Measurements from ENCODE around the gene SIAE. TPM values are rescaled to one million over a fixed set of nuclear protein-coding genes. Genes with fewer than 3 reads are reported as not detected.

The SIAE gene
- polyA plus RNA-seq, 3 donors, result 6.7 to 8.9 (median 7.8) TPM

GRCh38 chr11:124611064-124611463 is 62.5 kb downstream of the SIAE start, which contains the start of gene PANX3:
TSS of gene PANX3 (plus strand) at chr11:124611428. CDS start at chr11:124611557, 129 bp downstream.
- H3K4me1 Mint-ChIP-seq, result peaks cover under 1% of the 10 kb centered on the region
- H3K27me3 Mint-ChIP-seq (ENCODE audit: low read depth in 3 of 3), result peaks cover 0 to 7% (median 2%) of the 10 kb centered on the region in 3 donors
- H3K4me2 ChIP-seq (replicated peaks; ENCODE audit: extremely low read depth, low read length, poor library complexity, severe bottlenecking), result no peak within 1 kb of the TSS
- H3K79me2 ChIP-seq (ENCODE audit: insufficient read depth, low read length), result no peaks in the 10 kb centered on the region
- no peaks in the 10 kb centered on the region for H3K9me3 Mint-ChIP-seq
- no peaks in the 10 kb centered on the region for H3K36me3 ChIP-seq (replicated peaks in 1 of 2; ENCODE audit: control insufficient read depth in 1 of 2, insufficient read depth in 2 of 2, low read length in 2 of 2)
- intact Hi-C loops (cut with micrococcal nuclease), result no loop called here
- H4K20me1 ChIP-seq (ENCODE audit: insufficient read depth, low read length), result no peaks in the 10 kb centered on the region
- H3K27me3 ChIP-seq (ENCODE audit: control insufficient read depth in 2 of 2, insufficient read depth in 2 of 2, low read length in 2 of 2), result no peaks in the 10 kb centered on the region
- no peaks in the 10 kb centered on the region for H3K36me3 Mint-ChIP-seq
- WGBS (ENCODE audit: insufficient coverage), result 81% methylated on average over 4 of the region's 5 CpGs
- no peak for DNase-seq
- H2AFZ ChIP-seq (ENCODE audit: insufficient read depth, low read depth, low read length, poor library complexity, severe bottlenecking), result no peak within 1 kb of the TSS
- no peak for TF ChIP-seq CTCF (IDR thresholded peaks at IDR 0.05)
- no peak within 1 kb of the TSS for H3K4me3 ChIP-seq (replicated peaks in 1 of 3; ENCODE audit: low read depth in 2 of 3, low read length in 3 of 3)
- no peak within 1 kb of the TSS for H3K4me3 Mint-ChIP-seq
- no peak within 1 kb of the TSS for H3K27ac Mint-ChIP-seq
- no peak within 1 kb of the TSS for H3K9ac ChIP-seq (ENCODE audit: insufficient read depth, low read length, poor library complexity, severe bottlenecking)
- no peak within 1 kb of the TSS for H3K27ac ChIP-seq (ENCODE audit: low read depth in 1 of 2, low read length in 2 of 2)
- no peaks in the 10 kb centered on the region for H3K9me3 ChIP-seq (replicated peaks in 1 of 2; ENCODE audit: control insufficient read depth in 1 of 2, insufficient read depth in 1 of 2, low read length in 2 of 2)
- peaks cover 3% of the 10 kb centered on the region in 2 donors for H3K4me1 ChIP-seq (ENCODE audit: control insufficient read depth in 1 of 2, insufficient read depth in 2 of 2, low read length in 2 of 2)

- Histone ChIP-seq H3K4me1 (ENCODE audit: control insufficient read depth in 1 of 2, insufficient read depth in 2 of 2, low read length in 2 of 2) (peaks cover 9 to 11% of the 10 kb centered on the region in 2 donors), H3K79me2 (ENCODE audit: insufficient read depth, low read length) (no peaks in the 10 kb centered on the region), H3K9ac (ENCODE audit: insufficient read depth, low read length, poor library complexity, severe bottlenecking) (no peak overlapping the region), H3K4me2 (replicated peaks; ENCODE audit: extremely low read depth, low read length, poor library complexity, severe bottlenecking) (no peak overlapping the region), H3K4me3 (replicated peaks in 1 of 3; ENCODE audit: low read depth in 2 of 3, low read length in 3 of 3) (no peak overlapping the region), H3K9me3 (replicated peaks in 1 of 2; ENCODE audit: control insufficient read depth in 1 of 2, insufficient read depth in 1 of 2, low read length in 2 of 2) (no peaks in the 10 kb centered on the region), H3K27me3 (ENCODE audit: control insufficient read depth in 2 of 2, insufficient read depth in 2 of 2, low read length in 2 of 2) (no peaks in the 10 kb centered on the region), H4K20me1 (ENCODE audit: insufficient read depth, low read length) (no peaks in the 10 kb centered on the region), H2AFZ (ENCODE audit: insufficient read depth, low read depth, low read length, poor library complexity, severe bottlenecking) (no peak overlapping the region), H3K27ac (ENCODE audit: low read depth in 1 of 2, low read length in 2 of 2) (no peak overlapping the region), H3K36me3 (replicated peaks in 1 of 2; ENCODE audit: control insufficient read depth in 1 of 2, insufficient read depth in 2 of 2, low read length in 2 of 2) (no peaks in the 10 kb centered on the region)
- no peak overlapping the region for H3K27ac Mint-ChIP-seq
- H3K36me3 Mint-ChIP-seq, result no peaks in the 10 kb centered on the region
- intact Hi-C loops (cut with micrococcal nuclease), result no loop called here
- H3K4me3 Mint-ChIP-seq, result no peak overlapping the region
- DNase-seq, result no peak
- peaks cover 0 to 7% (median 2%) of the 10 kb centered on the region in 3 donors for H3K27me3 Mint-ChIP-seq (ENCODE audit: low read depth in 3 of 3)
- peaks cover 6% of the 10 kb centered on the region for H3K4me1 Mint-ChIP-seq
- no peaks in the 10 kb centered on the region for H3K9me3 Mint-ChIP-seq
- no peak for TF ChIP-seq CTCF (IDR thresholded peaks at IDR 0.05)
- WGBS (ENCODE audit: insufficient coverage), result 89% methylated on average over 1 of the region's 2 CpGs
These were observed 63.2 kb downstream of the SIAE start for GRCh38 chr11:124610295-124610694.

Data from CD14-positive monocyte (primary cell).